NCI-H2196 (cell line): Measurements from ENCODE around the gene RUVBL2.

ENCODE experiments used
- DNase-seq: peaks from one replicate; lab custom pipeline; 2025; ENCODE audit not compliant: unreplicated experiment; lab: John Stamatoyannopoulos, UW

RUVBL2 gene

DNA sequence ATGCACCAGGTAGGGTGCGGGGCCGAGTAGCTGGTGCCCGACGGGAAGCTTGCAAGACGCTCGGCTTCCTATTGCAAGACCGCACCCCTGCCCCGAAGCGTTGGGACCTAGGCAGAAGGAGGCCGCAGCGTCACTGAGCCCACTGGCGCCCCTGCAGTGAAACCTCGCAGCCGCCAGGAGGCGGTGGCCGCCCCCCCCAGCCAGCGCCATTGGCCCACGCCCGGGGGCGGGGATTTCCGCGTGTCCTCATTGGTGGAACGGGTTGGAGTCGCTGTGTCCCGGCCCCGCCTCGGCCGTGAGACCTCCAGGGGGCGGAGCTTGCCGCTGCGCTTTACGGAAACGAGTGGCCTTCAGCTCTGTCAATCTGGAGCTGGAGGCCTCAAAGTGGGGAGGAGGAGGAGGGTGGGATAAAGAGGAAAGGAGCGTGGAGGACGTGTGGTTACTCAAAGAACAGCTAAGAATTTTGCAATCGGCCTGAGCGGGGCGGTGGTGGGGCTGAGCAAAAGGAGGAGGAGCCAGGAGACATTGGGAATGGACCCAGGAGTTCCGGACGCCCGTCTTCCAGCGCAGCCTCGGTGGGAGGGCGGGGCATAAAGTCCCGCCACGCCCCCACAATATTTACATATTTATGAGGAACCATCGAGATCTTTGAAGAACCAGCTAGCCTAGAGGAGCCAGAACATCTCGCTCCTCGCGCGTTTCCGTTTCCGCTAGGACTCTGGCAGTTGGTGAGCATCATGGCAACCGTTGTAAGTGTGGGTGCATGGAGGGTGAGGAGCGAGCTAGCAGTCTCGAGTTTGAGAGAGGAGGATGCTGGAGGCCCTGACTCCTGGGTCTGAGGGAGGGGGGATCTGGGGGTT lies at the start of gene RUVBL2, which contains the start of gene GYS1:
Gene RUVBL2 (plus strand): TSS at position 713 of the 860 bp plus-strand sequence. CDS start 25 bp downstream, at position 738.
Gene GYS1 (minus strand): TSS at position 135 of the 860 bp plus-strand sequence. CDS start 197 bp downstream, outside the sequence.
- peak; percentile 99 for DNase-seq

DNA sequence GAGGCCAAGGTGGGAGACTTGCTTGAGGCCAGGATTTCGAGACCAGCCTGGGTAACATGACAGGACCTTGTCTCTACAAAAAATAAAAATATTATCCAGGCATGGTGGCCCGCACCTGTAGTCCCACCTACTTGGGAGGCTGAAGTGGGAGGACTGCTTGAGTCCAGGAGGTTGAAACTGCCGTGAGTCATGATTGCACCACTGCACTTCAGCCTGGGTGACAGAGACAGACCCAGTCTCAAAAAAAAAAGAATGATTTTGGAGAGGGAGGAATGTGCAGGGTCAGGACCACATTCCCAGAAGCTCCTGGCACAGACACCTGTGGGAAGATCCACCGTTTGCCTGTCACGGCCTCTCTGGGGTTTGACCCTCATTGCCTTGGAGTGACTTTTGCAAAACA lies 48.3 kb upstream of the RUVBL2 start:
- DNase-seq: no peak

- DNase-seq: no peak
Measured at GRCh38 chr19:48945817-48946216, 47.9 kb upstream of the RUVBL2 start.

DNA sequence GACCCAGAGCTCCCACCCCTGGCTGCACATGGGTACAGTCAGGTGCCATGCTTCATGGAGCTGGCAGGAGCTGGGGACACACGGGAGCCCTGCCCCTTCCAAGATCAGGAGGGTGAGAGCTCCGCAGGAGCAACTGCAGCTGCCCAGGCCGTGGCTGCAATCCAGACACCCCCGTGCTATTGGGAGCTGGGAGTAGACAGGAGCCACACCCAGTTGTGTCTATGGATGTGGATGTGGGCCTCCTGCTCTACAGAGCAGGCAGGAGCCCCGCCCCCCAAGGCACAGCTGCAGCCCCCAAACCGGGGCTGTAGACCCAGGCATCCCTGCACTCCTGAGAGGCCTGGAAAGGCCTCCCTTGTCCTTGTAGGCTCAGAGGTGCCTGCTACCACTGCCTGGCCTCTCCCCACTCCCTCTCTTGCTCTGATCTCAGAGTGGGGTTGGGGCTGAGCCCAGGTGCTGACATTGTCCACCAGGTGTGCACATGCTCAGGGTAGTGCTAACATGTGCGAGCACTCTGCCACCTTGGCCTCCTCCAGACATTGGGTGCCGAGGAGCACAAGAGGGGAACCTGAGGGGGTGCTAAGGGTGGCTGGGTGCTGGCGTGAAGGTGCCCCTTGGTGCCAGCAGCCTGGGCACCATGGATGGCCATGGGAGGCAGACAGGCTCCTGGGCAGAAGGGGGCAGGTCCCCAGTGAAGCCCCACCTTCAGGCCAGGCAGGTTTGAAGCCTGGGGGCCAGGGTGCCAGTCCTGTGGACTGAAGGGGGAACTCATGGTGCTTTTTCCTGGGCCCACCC lies 47.0 kb upstream of the RUVBL2 start:
- DNase-seq: no peak

GRCh38 chr19:48947258-48947542 lies 46.5 kb upstream of the RUVBL2 start:
- no peak for DNase-seq

DNA sequence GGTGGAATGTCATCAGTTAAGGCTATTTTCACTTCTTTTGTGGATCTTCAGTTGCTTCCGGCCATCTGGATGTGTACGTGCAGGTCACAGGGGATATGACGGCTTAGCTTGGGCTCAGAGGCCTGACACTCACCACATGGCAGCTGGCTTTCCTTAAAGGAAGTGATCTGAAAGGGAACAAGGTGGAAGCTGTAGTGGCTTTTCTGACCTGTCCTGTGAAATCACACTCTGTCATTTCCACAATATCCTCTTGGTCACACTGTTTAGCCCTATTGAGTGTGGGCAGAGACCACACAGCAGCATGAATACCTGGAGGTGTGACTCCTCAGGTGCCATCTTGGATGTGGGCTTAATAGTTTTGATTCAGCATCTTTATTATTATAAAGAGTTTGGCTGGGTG lies 43.5 kb upstream of the RUVBL2 start:
- no peak for DNase-seq

DNA sequence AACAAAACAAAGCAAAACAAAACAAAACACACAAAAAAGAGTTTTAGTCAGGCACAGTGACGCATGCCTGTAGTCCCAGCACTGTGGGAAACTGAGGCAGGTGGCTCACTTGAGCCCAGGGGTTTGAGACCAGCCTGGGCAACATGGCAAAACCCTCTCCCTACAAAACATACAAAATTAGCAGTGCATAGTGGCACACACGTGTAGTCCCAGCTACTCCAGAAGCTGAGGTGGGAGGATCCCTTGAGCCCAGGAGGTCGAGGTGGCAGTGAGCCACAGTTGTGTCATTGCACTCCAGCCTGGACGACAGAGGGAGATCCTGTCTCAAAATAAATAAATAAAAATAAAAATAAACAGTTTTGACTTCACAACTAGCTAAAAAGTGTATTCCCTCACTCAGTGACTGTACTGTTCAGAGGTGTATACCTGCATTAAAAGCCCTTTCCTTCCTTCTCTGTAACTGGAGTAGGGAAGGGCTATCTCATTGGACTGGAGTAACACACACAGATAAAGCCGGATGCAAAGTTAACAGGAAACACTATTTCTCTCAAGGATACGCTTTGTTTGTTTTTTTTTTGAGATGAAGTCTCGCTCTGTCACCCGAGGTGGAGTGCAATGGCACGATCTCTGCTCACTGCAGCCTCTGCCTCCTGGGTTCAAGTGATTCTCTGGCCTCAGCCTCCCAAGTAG lies 42.7 kb upstream of the RUVBL2 start:
- no peak for DNase-seq

DNA sequence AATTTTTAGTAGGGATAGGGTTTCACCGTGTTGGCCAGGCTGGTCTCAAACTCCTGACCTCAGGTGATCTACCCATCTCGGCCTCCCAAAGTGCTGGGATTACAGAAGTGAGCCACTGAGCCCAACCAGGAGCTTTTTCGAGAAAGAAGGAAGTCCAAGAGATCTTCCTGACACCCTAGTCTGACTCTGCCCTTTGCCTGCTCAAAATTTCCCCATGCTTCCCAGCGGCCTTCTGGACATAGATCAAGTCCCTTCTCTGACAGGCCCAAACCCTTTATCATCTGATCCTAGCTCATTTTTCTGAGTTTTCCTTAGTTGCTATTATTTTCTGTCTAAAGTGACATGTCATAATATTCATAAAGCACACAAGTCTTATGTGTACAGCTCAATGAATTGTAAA lies 40.5 kb upstream of the RUVBL2 start:
- no peak for DNase-seq

DNA sequence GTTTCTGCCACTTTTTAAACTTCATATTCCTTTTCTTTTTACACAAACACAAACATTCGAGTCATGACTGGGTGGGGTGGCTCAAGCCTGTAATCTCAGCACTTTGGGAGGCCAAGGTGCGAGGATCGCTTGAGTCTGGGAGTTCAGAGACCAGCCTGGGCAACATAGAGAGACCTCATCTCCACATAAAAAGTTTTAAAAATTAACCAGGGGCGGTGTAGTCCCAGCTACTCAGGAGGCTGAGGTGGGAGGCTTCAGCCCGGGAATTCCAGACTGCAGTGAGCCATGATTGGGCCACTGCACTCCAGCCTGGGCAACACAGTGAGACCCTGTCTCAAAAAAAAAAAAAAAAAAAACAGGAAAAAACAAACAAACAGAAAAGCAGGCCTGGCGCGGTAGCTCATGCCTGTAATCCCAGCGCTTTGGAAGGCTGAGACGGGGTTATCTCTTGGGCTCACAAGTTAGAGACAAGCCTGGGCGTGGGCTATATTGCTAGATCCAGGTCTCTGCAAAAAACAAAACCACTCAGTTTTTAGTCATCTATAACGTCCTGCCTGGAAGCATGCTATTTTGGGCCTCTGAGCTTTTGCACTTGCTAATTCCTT lies 39.6 kb upstream of the RUVBL2 start:
- DNase-seq: no peak

- DNase-seq: peak; percentile 98
Measured at GRCh38 chr19:48954595-48955307, 38.9 kb upstream of the RUVBL2 start, which contains the start of gene BAX. Gene BAX (plus strand): TSS chr19:48954875. CDS start chr19:48954929, 54 bp downstream.

DNA sequence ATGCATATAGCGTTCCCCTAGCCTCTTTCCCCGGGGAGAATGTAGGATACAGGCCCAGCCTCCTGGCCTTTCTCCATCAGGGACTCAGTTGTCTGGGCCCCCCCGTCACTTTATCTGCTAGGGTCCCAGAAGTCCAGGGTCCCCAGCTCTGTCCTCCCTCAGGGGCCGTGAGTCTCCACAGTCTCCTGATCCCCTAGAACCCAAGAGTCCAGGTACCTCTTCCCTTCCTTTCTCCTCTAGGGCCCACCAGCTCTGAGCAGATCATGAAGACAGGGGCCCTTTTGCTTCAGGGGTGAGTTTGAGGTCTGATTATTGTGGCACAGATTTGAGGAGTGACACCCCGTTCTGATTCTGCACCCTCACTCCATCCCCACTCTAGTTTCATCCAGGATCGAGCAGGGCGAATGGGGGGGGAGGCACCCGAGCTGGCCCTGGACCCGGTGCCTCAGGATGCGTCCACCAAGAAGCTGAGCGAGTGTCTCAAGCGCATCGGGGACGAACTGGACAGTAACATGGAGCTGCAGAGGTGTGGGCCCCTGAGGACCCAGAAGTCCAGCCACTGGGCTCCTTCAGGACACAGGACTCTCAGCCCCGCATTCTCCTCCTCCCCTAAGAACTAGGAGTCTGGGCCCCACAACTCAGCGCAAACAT lies 38.3 kb upstream of the RUVBL2 start:
- DNase-seq: no peak

DNA sequence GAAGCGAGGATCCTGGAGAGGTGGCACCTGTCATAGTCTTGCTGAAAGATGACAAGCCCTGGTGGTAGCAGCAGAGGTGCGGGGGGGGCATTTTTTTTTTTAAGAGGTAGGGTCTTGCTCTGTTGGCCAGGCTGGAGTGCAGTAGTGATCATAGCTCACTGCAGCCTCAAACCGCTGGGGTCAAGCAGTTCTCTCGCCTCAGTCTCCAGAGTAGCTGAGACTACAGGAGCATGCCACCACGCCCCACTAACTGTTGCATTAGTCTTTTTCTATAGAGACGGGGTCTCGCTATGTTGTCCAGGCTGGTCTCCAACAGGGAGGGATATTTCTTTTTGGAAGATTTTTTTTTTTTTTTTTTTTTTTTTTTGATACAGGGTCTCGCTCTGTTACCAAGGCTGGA lies 35.7 kb upstream of the RUVBL2 start:
- no peak for DNase-seq

- DNase-seq: no peak
Measured at GRCh38 chr19:48959341-48960239, 34.1 kb upstream of the RUVBL2 start.

DNA sequence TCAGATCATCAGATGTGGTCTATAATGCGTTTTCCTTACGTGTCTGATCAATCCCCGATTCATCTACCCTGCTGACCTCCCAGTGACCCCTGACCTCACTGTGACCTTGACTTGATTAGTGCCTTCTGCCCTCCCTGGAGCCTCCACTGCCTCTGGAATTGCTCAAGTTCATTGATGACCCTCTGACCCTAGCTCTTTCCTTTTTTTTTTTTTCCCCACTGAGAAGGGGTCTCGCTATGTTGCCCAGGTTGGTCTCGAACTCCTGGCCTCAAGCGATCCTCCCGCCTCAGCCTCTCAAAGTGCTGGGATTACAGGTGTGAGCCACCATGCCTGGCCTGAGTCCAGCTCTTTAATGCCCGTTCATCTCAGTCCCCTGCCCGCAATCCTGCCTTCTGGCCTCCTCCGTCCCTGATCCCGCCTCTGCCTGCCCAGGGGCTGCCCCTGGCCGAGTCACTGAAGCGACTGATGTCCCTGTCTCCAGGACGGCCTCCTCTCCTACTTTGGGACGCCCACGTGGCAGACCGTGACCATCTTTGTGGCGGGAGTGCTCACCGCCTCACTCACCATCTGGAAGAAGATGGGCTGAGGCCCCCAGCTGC lies 32.5 kb upstream of the RUVBL2 start:
- no peak for DNase-seq

GRCh38 chr19:48961673-48962028 lies 32.0 kb upstream of the RUVBL2 start:
- DNase-seq: no peak

DNA sequence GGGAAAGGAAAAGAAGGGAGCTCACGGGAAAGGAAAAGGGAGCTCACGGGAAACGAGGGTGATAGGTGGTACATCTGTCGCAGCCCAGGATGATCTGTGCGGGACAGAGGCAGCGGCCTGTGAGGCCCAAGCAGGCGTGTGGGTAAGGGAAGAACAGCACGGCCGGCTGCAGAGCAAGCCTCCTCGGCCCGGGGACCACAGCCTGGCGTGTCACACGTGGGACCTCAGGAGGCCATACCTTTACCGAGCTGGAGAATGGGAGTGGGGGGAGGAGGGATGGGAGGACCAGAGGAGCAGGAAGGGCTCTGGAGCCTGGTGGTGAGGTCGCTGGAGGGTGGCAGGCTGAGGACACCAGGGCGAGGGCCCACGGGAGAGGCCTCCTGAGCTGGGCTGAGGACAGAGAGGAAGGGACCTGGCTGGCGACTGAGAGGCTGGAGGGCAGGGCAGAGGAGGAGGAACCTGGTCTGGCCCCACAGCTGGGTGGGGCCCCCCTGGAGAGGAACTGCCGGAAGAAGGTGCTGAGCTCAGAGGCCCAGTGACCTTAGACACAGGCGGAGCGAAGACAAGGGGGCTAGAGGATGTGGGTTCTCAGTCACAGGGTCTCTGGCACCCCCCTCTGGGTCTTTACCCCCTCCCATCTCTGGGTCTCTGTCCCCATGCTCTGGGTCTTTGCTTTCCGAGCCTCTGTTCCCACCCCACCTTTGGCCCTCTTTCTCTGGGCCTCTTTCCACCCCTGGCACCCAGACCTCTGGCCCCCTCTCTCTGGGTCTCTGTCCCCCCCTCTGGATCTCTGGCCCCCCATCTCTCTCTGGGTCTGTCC lies 31.4 kb upstream of the RUVBL2 start:
- DNase-seq: no peak

DNA sequence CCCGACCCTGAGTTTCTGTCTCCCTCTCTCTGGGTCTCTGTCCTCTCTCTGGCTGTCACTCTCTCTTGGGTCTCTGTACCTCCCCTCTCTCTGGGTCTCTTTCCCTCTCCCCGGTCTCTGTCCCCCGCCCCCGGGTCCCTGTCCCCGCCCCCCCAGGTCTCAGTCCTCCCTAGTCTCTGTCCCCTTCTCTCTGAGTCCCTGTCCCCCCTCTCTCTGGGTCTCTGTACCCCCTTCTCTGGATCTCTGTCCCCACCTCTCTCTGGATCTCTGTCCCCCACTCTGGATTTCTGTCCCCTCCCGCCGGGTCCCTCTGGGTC lies 30.9 kb upstream of the RUVBL2 start:
- no peak for DNase-seq
